HepG2 (cell line): ENCODE data around the gene ELL. TPM values are rescaled to one million over a fixed set of nuclear protein-coding genes. Genes with fewer than 3 reads are reported as not detected.

Experiments
- AGO1 ChIP-seq: fragments of 200-400 bp; formaldehyde crosslinking; IDR thresholded peaks from 2 replicates; pipeline ENCODE4 v1.6.1; 2017; ENCODE audit warnings: mild to moderate bottlenecking, low read depth, low read length, moderate library complexity; ENCODE audit not compliant: poor library complexity, severe bottlenecking
- CHD2 ChIP-seq: IDR thresholded peaks from 2 replicates; pipeline ENCODE4 v1.6.1; 2011; ENCODE audit warnings: low read depth, low read length, improper control_type of control experiment
- DMAP1 ChIP-seq: IDR thresholded peaks from 2 replicates; pipeline ENCODE4 v1.6.1; 2016
- E2F2 ChIP-seq: sonication (generic); formaldehyde crosslinking; IDR thresholded peaks from 2 replicates; pipeline ENCODE4 v1.4.0; 2020; ENCODE audit warnings: missing genetic modification reagents, borderline replicate concordance
- FLYWCH1 ChIP-seq: sonication (generic); formaldehyde crosslinking; IDR thresholded peaks from 2 replicates; pipeline ENCODE4 v1.8.1; 2023; ENCODE audit warnings: mild to moderate bottlenecking, missing genetic modification reagents
- HMG20B ChIP-seq: conservative IDR thresholded peaks from 2 replicates; pipeline ENCODE4 v1.6.1; 2016; ENCODE audit warnings: missing genetic modification reagents, missing compliant biosample characterization
- HNRNPUL1 ChIP-seq: fragments of 200-400 bp; formaldehyde crosslinking; IDR thresholded peaks from 2 replicates; pipeline ENCODE4 v1.6.1; 2017; ENCODE audit warnings: low read depth, mild to moderate bottlenecking, low read length, moderate library complexity
- IRF1 ChIP-seq: sonication (generic); formaldehyde crosslinking; IDR thresholded peaks from 2 replicates; pipeline ENCODE4 v1.4.0; 2020; ENCODE audit warnings: low read depth, mild to moderate bottlenecking, missing genetic modification reagents
- MAX ChIP-seq: IDR thresholded peaks from 2 replicates; pipeline ENCODE4 v1.6.1; 2012; ENCODE audit warnings: inconsistent platforms
- PAF1 ChIP-seq: IDR thresholded peaks from 2 replicates; pipeline ENCODE4 v1.6.1; 2016; ENCODE audit warnings: missing genetic modification reagents, missing compliant biosample characterization
- RXRB ChIP-seq: IDR thresholded peaks from 2 replicates; pipeline ENCODE4 v1.6.1; 2016; ENCODE audit warnings: borderline replicate concordance, missing genetic modification reagents, missing compliant biosample characterization
- SALL1 ChIP-seq: sonication (generic); formaldehyde crosslinking; IDR thresholded peaks from 2 replicates; pipeline ENCODE4 v1.8.0; 2022; ENCODE audit warnings: mild to moderate bottlenecking, missing genetic modification reagents
- TRAFD1 ChIP-seq: sonication (generic); formaldehyde crosslinking; IDR thresholded peaks from 2 replicates; pipeline ENCODE4 v1.5.1; 2020; ENCODE audit warnings: missing genetic modification reagents, mild to moderate bottlenecking, borderline replicate concordance
- ZBTB42 ChIP-seq: sonication (generic); formaldehyde crosslinking; IDR thresholded peaks from 2 replicates; pipeline ENCODE4 v1.5.0; 2020; ENCODE audit warnings: mild to moderate bottlenecking, missing genetic modification reagents
- ZFX ChIP-seq: sonication (generic); formaldehyde crosslinking; IDR thresholded peaks from 2 replicates; pipeline ENCODE4 v1.4.0; 2020; ENCODE audit warnings: mild to moderate bottlenecking, low read depth, missing genetic modification reagents, moderate library complexity
- ZNF234 ChIP-seq: sonication (generic); formaldehyde crosslinking; conservative IDR thresholded peaks from 2 replicates; pipeline ENCODE4 v1.5.1; 2020; ENCODE audit warnings: mild to moderate bottlenecking, missing genetic modification reagents
- ZNF24 ChIP-seq: fragments of 450-650 bp; IDR thresholded peaks from 2 replicates; pipeline ENCODE4 v1.6.1; 2017; ENCODE audit warnings: antibody characterized with exemption, mild to moderate bottlenecking
- ZNF296 ChIP-seq: sonication (generic); formaldehyde crosslinking; conservative IDR thresholded peaks from 2 replicates; pipeline ENCODE4 v1.5.0; 2020; ENCODE audit warnings: mild to moderate bottlenecking, missing genetic modification reagents
- ZNF329 ChIP-seq: sonication (generic); formaldehyde crosslinking; IDR thresholded peaks from 2 replicates; pipeline ENCODE4 v1.9.0; 2021; ENCODE audit warnings: low read depth, mild to moderate bottlenecking, missing genetic modification reagents
- ZNF574 ChIP-seq: sonication (generic); formaldehyde crosslinking; IDR thresholded peaks from 2 replicates; pipeline ENCODE4 v1.4.0; 2020; ENCODE audit warnings: missing genetic modification reagents
- ZNF629 ChIP-seq: sonication (generic); formaldehyde crosslinking; conservative IDR thresholded peaks from 2 replicates; pipeline ENCODE4 v1.5.0; 2020; ENCODE audit warnings: missing genetic modification reagents
- ZNF749 ChIP-seq: sonication (generic); formaldehyde crosslinking; IDR thresholded peaks from 2 replicates; pipeline ENCODE4 v1.8.0; 2022; ENCODE audit warnings: mild to moderate bottlenecking, missing genetic modification reagents, moderate library complexity, borderline replicate concordance
- ZSCAN20 ChIP-seq: sonication (generic); formaldehyde crosslinking; IDR thresholded peaks from 2 replicates; pipeline ENCODE4 v1.4.0; 2020; ENCODE audit warnings: missing genetic modification reagents, mild to moderate bottlenecking, borderline replicate concordance
- ZSCAN30 ChIP-seq: sonication (generic); formaldehyde crosslinking; IDR thresholded peaks from 2 replicates; pipeline ENCODE4 v1.5.0; 2020; ENCODE audit warnings: mild to moderate bottlenecking, missing genetic modification reagents
- polyA plus RNA-seq, 8 experiments: library from polyadenylated mRNA; depleted of rRNA in 3 of 8; stranded (reverse) in 7 of 8; unstranded in 1 of 8; fragments of >200 nt; fragmentation: Illumina TruSeq in 4 of 8; extraction: Trizol in 4 of 8; gene quantifications; 2 replicates each; pipeline versions ENCODE4 v1.2.1 to v1.2.3, GENCODE V29; 2011 to 2016; ENCODE audit warnings: low read depth in 4 of 8, missing spikeins in 1 of 8, mixed read lengths in 1 of 8; ENCODE audit not compliant: insufficient read depth in 1 of 8
- total RNA-seq, 5 experiments: library from RNA; depleted of rRNA; stranded (reverse); fragments of >200 nt; fragmentation: Illumina TruSeq; extraction: Trizol; gene quantifications; 2 replicates each; pipeline ENCODE4 v1.2.3, GENCODE V29; 2016; ENCODE audit warnings: low read depth in 1 of 5

The ELL gene
- total and polyA plus RNA-seq, 2 of the 13 experiments (the other 11 are each of a cell fraction or from before 2014, with no cell fraction given), result 3.7 to 5.4 TPM

- TF ChIP-seq HNRNPUL1 (no peak), AGO1 (no peak), ZNF296 (CRISPR knock-in tag) (no peak), ZNF234 (CRISPR knock-in tag) (no peak), SALL1 (CRISPR knock-in tag) (no peak), ZNF749 (CRISPR knock-in tag) (no peak), ZFX (peak; percentile 37), ZNF629 (no peak), ZNF574 (CRISPR knock-in tag) (no peak; the same call in none of the 2 replicates), TRAFD1 (no peak), PAF1 (CRISPR knock-in tag) (no peak), ZNF329 (0 out of 2 replicates have a peak, but pooled peaks have one; percentile 39), FLYWCH1 (CRISPR knock-in tag) (no peak), MAX (peak; percentile 65; the same call in 1 of the 2 replicates), DMAP1 (CRISPR knock-in tag) (no peak), ZSCAN20 (0 out of 2 replicates have a peak, but pooled peaks have one; percentile 19), IRF1 (CRISPR knock-in tag) (no peak), ZBTB42 (CRISPR knock-in tag) (no peak), E2F2 (CRISPR knock-in tag) (no peak), RXRB (no peak), ZNF24 (no peak), HMG20B (CRISPR knock-in tag) (no peak), CHD2 (no peak), ZSCAN30 (CRISPR knock-in tag) (no peak)
Measured at GRCh38 chr19:18419195-18419698, 102.6 kb downstream of the ELL start, which contains the start of gene SSBP4 (continued).
